Measurements from ENCODE around the gene ANXA2. TPM values are rescaled to one million over a fixed set of nuclear protein-coding genes. Genes with fewer than 3 reads are reported as not detected.

ANXA2 gene
- total and polyA plus RNA-seq, 3 experiments from 2014 or later = 212 to 471 (median 219) TPM

DNA sequence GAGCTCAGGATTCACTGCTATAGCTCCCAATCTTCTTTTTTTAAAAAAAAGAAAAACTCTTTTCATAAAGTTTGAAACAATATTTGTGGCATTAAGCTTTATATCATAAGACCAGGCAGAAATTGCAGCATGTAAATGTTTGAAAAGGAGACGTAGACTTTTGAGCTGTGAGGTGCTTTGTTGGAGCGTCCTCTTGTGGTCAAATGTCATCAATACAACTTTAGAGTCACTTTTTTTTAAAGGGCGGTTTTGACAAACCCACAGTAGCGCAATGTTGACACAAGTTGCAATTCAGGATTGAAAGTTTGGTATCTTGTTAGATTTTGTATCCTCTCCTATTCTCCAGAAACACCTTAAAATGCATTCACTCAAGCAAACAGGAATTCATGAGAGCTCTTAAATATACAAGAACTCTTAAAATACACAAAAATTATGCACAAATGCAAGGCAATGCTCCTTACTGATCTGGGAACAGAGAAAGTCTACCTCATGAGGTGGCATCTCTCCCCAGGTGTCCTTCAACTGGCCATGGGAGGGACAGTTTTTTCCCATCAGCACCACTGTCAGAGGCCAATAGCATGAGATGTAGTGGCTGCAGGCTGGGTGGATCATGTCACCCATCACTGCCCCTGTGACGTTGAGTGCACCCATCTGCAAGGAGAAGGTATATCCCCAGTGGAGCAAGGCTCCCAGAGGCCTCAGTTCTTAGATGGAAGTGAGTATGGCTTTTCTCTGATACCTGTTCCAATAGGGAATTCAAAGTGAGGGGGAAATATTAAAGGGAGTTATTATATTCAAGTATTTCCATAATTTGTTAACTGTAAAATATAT is 70.7 kb downstream of the ANXA2 start:
- POLR2A ChIA-PET = no interaction called here
- peaks cover 0 to 3% (median 0%) of the 10 kb centered on the region in 3 donors for H3K4me1 Mint-ChIP-seq

DNA sequence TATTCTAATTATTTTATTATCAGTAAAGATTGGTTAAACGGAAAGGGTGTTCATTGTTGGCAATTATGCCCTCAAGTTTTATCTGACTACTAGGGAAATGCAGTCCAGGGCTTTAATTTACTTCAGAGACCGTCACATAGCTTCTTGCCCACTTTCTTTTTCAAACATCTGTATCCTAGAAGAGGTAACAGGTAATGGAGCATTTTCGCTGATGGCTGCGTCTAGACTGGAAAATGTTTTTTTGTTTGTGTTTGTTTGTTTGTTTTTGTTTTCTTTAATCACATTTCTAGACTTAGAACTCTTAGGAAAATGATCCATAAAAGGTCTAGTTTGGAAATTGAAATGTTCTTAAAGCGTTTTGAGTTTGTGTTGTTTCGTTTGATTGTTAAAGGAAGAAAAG is 71.4 kb downstream of the ANXA2 start:
- H3K4me3 Mint-ChIP-seq = no peak overlapping the region
- peaks cover 0 to 2% (median 0%) of the 10 kb centered on the region in 5 donors for H3K9me3 Mint-ChIP-seq
- H3K27me3 Mint-ChIP-seq = peaks cover 26 to 63% of the 10 kb centered on the region in 2 donors
- no peak overlapping the region for H3K27ac Mint-ChIP-seq
- H3K9me3 ChIP-seq (ENCODE audit: low read length) = no peaks in the 10 kb centered on the region
- H3K36me3 ChIP-seq (ENCODE audit: insufficient read depth, low read length) = no peaks in the 10 kb centered on the region
- no peak overlapping the region for H3K27ac ChIP-seq (ENCODE audit: low read depth, low read length)
- ChIA-PET CTCF (interaction anchor here (1.0 to 1.7 kb wide), 9 partner anchors 9 to 636 kb away, joined by 3 to 6 read pairs (median 3); no protein-coding TSS in a partner anchor), POLR2A (interaction anchor here (0.6 kb wide), 1 partner anchor 17 kb away, joined by 10 read pairs; no protein-coding TSS in a partner anchor)
- H3K4me3 ChIP-seq (ENCODE audit: low read length) = no peak overlapping the region
- DNase-seq = no peak
- H3K4me1 ChIP-seq (ENCODE audit: insufficient read depth, low read length) = no peaks in the 10 kb centered on the region
- peaks cover 0 to 3% (median 0%) of the 10 kb centered on the region in 3 donors for H3K4me1 Mint-ChIP-seq
- no peaks in the 10 kb centered on the region for H3K36me3 Mint-ChIP-seq
- peaks cover 19% of the 10 kb centered on the region for H3K27me3 ChIP-seq (ENCODE audit: insufficient read depth, low read length, poor library complexity, severe bottlenecking)

More for the DNA sequence above, 70.7 kb downstream of the ANXA2 start:
- no peak overlapping the region for H3K27ac ChIP-seq (ENCODE audit: low read depth, low read length)
- Mint-ChIP-seq H3K9me3 (peaks cover 0 to 2% (median 0%) of the 10 kb centered on the region in 5 donors), H3K27me3 (peaks cover 30 to 68% of the 10 kb centered on the region in 2 donors), H3K36me3 (no peaks in the 10 kb centered on the region), H3K27ac (no peak overlapping the region), H3K4me3 (no peak overlapping the region)
- no peaks in the 10 kb centered on the region for H3K36me3 ChIP-seq (ENCODE audit: insufficient read depth, low read length)
- peak in 3 of 5 donors; percentile 4 to 33 (median 17) for DNase-seq
- no peak overlapping the region for H3K4me3 ChIP-seq (ENCODE audit: low read length)
- H3K9me3 ChIP-seq (ENCODE audit: low read length) = no peaks in the 10 kb centered on the region
- peaks cover 19% of the 10 kb centered on the region for H3K27me3 ChIP-seq (ENCODE audit: insufficient read depth, low read length, poor library complexity, severe bottlenecking)
- no peaks in the 10 kb centered on the region for H3K4me1 ChIP-seq (ENCODE audit: insufficient read depth, low read length)
- CTCF ChIA-PET = interaction anchor here (1.0 to 1.7 kb wide), 9 partner anchors 10 to 637 kb away, joined by 3 to 6 read pairs (median 3); no protein-coding TSS in a partner anchor

- peaks cover 26 to 59% of the 10 kb centered on the region in 2 donors for H3K27me3 Mint-ChIP-seq
- H3K27me3 ChIP-seq (ENCODE audit: insufficient read depth, low read length, poor library complexity, severe bottlenecking) = peaks cover 19% of the 10 kb centered on the region
- peaks cover 0 to 2% (median 0%) of the 10 kb centered on the region in 5 donors for H3K9me3 Mint-ChIP-seq
- H3K4me1 ChIP-seq (ENCODE audit: insufficient read depth, low read length) = no peaks in the 10 kb centered on the region
- POLR2A ChIA-PET = interaction anchor here (0.6 kb wide), 1 partner anchor 17 kb away, joined by 10 read pairs; no protein-coding TSS in a partner anchor
- H3K4me3 Mint-ChIP-seq = no peak overlapping the region
- CTCF ChIA-PET = interaction anchor here (1.1 to 1.7 kb wide), 4 partner anchors 9 to 574 kb away, joined by 3 to 6 read pairs (median 4); no protein-coding TSS in a partner anchor
- no peak overlapping the region for H3K4me3 ChIP-seq (ENCODE audit: low read length)
- H3K27ac ChIP-seq (ENCODE audit: low read depth, low read length) = no peak overlapping the region
- H3K36me3 ChIP-seq (ENCODE audit: insufficient read depth, low read length) = no peaks in the 10 kb centered on the region
- H3K27ac Mint-ChIP-seq = no peak overlapping the region
- no peaks in the 10 kb centered on the region for H3K36me3 Mint-ChIP-seq
- H3K9me3 ChIP-seq (ENCODE audit: low read length) = no peaks in the 10 kb centered on the region
- no peak for DNase-seq
- H3K4me1 Mint-ChIP-seq = peaks cover 0 to 3% (median 0%) of the 10 kb centered on the region in 3 donors
Observed at GRCh38 chr15:60325905-60326304, 71.9 kb downstream of the ANXA2 start.

GRCh38 chr15:60324706-60325438 is 72.9 kb downstream of the ANXA2 start:
- H3K4me1 ChIP-seq (ENCODE audit: insufficient read depth, low read length) = no peaks in the 10 kb centered on the region
- peaks cover 0 to 2% (median 0%) of the 10 kb centered on the region in 5 donors for H3K9me3 Mint-ChIP-seq
- ChIA-PET CTCF (no interaction called here), POLR2A (no interaction called here)
- H3K27ac ChIP-seq (ENCODE audit: low read depth, low read length) = no peak overlapping the region
- H3K36me3 Mint-ChIP-seq = no peaks in the 10 kb centered on the region
- no peak overlapping the region for H3K4me3 Mint-ChIP-seq
- H3K4me3 ChIP-seq (ENCODE audit: low read length) = no peak overlapping the region
- H3K27me3 Mint-ChIP-seq = peaks cover 31 to 54% of the 10 kb centered on the region in 2 donors
- no peaks in the 10 kb centered on the region for H3K9me3 ChIP-seq (ENCODE audit: low read length)
- H3K27me3 ChIP-seq (ENCODE audit: insufficient read depth, low read length, poor library complexity, severe bottlenecking) = peaks cover 19% of the 10 kb centered on the region
- no peak for DNase-seq
- H3K27ac Mint-ChIP-seq = no peak overlapping the region
- H3K4me1 Mint-ChIP-seq = peaks cover 0 to 3% (median 0%) of the 10 kb centered on the region in 3 donors
- H3K36me3 ChIP-seq (ENCODE audit: insufficient read depth, low read length) = no peaks in the 10 kb centered on the region

DNA sequence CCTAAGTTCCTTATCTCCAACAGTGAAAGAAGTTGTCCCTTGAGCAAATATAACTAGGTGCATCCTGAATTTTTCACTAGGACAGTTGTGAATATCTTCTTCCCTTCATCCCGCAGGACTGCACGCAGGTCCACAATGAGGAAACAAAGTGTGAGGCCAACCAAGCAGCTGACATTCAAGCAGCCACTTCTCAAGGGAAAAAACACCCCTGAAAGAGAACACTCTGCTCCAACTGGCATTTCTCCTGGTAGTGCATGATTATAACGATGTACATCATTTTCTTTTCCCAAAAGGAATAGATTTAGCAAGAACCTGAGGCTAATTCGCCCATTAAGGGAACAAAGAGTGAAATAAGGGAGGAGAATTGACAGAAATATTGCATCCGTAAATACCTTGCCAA is 74.5 kb downstream of the ANXA2 start:
- DNase-seq = no peak
- H3K27ac ChIP-seq (ENCODE audit: low read depth, low read length) = no peak overlapping the region
- CTCF ChIA-PET = no interaction called here
- H3K4me3 ChIP-seq (ENCODE audit: low read length) = no peak overlapping the region
- Mint-ChIP-seq H3K36me3 (no peaks in the 10 kb centered on the region), H3K4me3 (no peak overlapping the region), H3K9me3 (peaks cover 0 to 2% (median 0%) of the 10 kb centered on the region in 5 donors), H3K27ac (no peak overlapping the region), H3K27me3 (peaks cover 21 to 41% of the 10 kb centered on the region in 2 donors), H3K4me1 (peaks cover 0 to 3% (median 0%) of the 10 kb centered on the region in 3 donors)
- H3K27me3 ChIP-seq (ENCODE audit: insufficient read depth, low read length, poor library complexity, severe bottlenecking) = peaks cover 7% of the 10 kb centered on the region
- POLR2A ChIA-PET = no interaction called here
- H3K9me3 ChIP-seq (ENCODE audit: low read length) = no peaks in the 10 kb centered on the region
- no peaks in the 10 kb centered on the region for H3K36me3 ChIP-seq (ENCODE audit: insufficient read depth, low read length)
- H3K4me1 ChIP-seq (ENCODE audit: insufficient read depth, low read length) = no peaks in the 10 kb centered on the region

DNA sequence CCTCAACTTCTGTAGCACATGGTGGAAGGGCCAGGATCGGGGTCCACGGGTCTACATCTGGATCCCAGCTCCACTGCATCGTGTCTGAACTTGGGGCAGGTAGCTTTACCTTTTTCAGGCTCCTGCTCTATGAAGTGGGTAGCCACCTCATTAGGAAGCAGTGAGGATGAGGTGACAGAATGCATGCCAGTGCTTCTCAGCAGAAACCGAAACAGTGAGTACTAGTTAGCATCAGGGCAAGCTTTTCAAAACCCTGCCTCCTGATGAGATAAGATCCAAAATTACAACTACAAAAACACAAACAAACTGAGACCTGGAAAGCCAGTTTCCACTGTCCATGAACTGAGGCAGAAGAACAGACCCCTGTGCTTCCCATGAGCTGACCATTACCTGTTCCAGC is 77.4 kb downstream of the ANXA2 start:
- H3K27me3 ChIP-seq (ENCODE audit: insufficient read depth, low read length, poor library complexity, severe bottlenecking) = no peaks in the 10 kb centered on the region
- H3K4me3 ChIP-seq (ENCODE audit: low read length) = no peak overlapping the region
- no peaks in the 10 kb centered on the region for H3K4me1 Mint-ChIP-seq
- H3K4me3 Mint-ChIP-seq = no peak overlapping the region
- no peaks in the 10 kb centered on the region for H3K9me3 ChIP-seq (ENCODE audit: low read length)
- CTCF ChIA-PET = no interaction called here
- H3K36me3 Mint-ChIP-seq = no peaks in the 10 kb centered on the region
- peaks cover 10 to 24% of the 10 kb centered on the region in 2 donors for H3K27me3 Mint-ChIP-seq
- no peak overlapping the region for H3K27ac Mint-ChIP-seq
- no peaks in the 10 kb centered on the region for H3K4me1 ChIP-seq (ENCODE audit: insufficient read depth, low read length)
- POLR2A ChIA-PET = no interaction called here
- DNase-seq = no peak
- H3K36me3 ChIP-seq (ENCODE audit: insufficient read depth, low read length) = no peaks in the 10 kb centered on the region
- peaks cover 0 to 5% (median 0%) of the 10 kb centered on the region in 5 donors for H3K9me3 Mint-ChIP-seq
- no peak overlapping the region for H3K27ac ChIP-seq (ENCODE audit: low read depth, low read length)

GRCh38 chr15:60318216-60318867 is 79.4 kb downstream of the ANXA2 start:
- Mint-ChIP-seq H3K27me3 (peaks cover 16 to 25% of the 10 kb centered on the region in 2 donors), H3K4me1 (no peaks in the 10 kb centered on the region), H3K27ac (no peak overlapping the region), H3K9me3 (peaks cover 0 to 10% (median 0%) of the 10 kb centered on the region in 5 donors), H3K36me3 (no peaks in the 10 kb centered on the region), H3K4me3 (no peak overlapping the region)
- no peaks in the 10 kb centered on the region for H3K4me1 ChIP-seq (ENCODE audit: insufficient read depth, low read length)
- H3K9me3 ChIP-seq (ENCODE audit: low read length) = no peaks in the 10 kb centered on the region
- no peak overlapping the region for H3K27ac ChIP-seq (ENCODE audit: low read depth, low read length)
- ChIA-PET CTCF (interaction anchor here (0.9 kb wide), 1 partner anchor 588 kb away, joined by 3 read pairs; no protein-coding TSS in a partner anchor), POLR2A (no interaction called here)
- no peaks in the 10 kb centered on the region for H3K27me3 ChIP-seq (ENCODE audit: insufficient read depth, low read length, poor library complexity, severe bottlenecking)
- H3K4me3 ChIP-seq (ENCODE audit: low read length) = no peak overlapping the region
- H3K36me3 ChIP-seq (ENCODE audit: insufficient read depth, low read length) = no peaks in the 10 kb centered on the region
- DNase-seq = no peak

Measured in CD8-positive, alpha-beta memory T cell (primary cell).